ENCODE data around the gene FLNC. TPM values are rescaled to one million over a fixed set of nuclear protein-coding genes. Genes with fewer than 3 reads are reported as not detected.

Gene FLNC
- polyA plus RNA-seq, 2 of the 4 experiments (the other 2 are of a cell fraction) = 0.43 to 3.4 TPM

- H3K4me3 ChIP-seq = no peak overlapping the region
- no peak overlapping the region for H3K4me2 ChIP-seq
- TF ChIP-seq JUN (IDR thresholded peaks at IDR 0.05) (no peak), SMC3 (IDR thresholded peaks at IDR 0.05) (no peak), CBX8 (IDR thresholded peaks at IDR 0.05) (no peak), EHMT2 (IDR thresholded peaks at IDR 0.05; ENCODE audit: low read depth) (no peak), ESRRA (IDR thresholded peaks at IDR 0.05; ENCODE audit: borderline replicate concordance, low read length) (no peak), HEYL (CRISPR knock-in tag; IDR thresholded peaks at IDR 0.05) (no peak), EP300 (IDR thresholded peaks at IDR 0.05) (no peak), ZSCAN20 (CRISPR knock-in tag; IDR thresholded peaks at IDR 0.05) (no peak), CHD4 (IDR thresholded peaks at IDR 0.05; ENCODE audit: borderline replicate concordance) (no peak), JUNB (IDR thresholded peaks at IDR 0.05) (no peak), MAFK (IDR thresholded peaks at IDR 0.05; ENCODE audit: partially characterized antibody) (no peak), HES2 (IDR thresholded peaks at IDR 0.05) (no peak), E2F6 (IDR thresholded peaks at IDR 0.05; ENCODE audit: borderline replicate concordance, low read depth) (no peak), MAZ (IDR thresholded peaks at IDR 0.05; ENCODE audit: borderline replicate concordance, low read depth, low read length) (no peak), FOSL2 (IDR thresholded peaks at IDR 0.05) (no peak), FOSL2 (CRISPR knock-in tag; IDR thresholded peaks at IDR 0.05) (no peak), CEBPB (IDR thresholded peaks at IDR 0.05) (no peak), RARB (CRISPR knock-in tag; IDR thresholded peaks at IDR 0.05) (no peak)
- TF ChIP-seq, protein P1, sequence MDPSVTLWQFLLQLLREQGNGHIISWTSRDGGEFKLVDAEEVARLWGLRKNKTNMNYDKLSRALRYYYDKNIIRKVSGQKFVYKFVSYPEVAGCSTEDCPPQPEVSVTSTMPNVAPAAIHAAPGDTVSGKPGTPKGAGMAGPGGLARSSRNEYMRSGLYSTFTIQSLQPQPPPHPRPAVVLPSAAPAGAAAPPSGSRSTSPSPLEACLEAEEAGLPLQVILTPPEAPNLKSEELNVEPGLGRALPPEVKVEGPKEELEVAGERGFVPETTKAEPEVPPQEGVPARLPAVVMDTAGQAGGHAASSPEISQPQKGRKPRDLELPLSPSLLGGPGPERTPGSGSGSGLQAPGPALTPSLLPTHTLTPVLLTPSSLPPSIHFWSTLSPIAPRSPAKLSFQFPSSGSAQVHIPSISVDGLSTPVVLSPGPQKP (IDR thresholded peaks at IDR 0.05; ENCODE audit: low read depth, low read length) = no peak
- TF ChIP-seq, protein P2, sequence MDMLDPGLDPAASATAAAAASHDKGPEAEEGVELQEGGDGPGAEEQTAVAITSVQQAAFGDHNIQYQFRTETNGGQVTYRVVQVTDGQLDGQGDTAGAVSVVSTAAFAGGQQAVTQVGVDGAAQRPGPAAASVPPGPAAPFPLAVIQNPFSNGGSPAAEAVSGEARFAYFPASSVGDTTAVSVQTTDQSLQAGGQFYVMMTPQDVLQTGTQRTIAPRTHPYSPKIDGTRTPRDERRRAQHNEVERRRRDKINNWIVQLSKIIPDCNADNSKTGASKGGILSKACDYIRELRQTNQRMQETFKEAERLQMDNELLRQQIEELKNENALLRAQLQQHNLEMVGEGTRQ (IDR thresholded peaks at IDR 0.05) = no peak
- TF ChIP-seq, protein P3, sequence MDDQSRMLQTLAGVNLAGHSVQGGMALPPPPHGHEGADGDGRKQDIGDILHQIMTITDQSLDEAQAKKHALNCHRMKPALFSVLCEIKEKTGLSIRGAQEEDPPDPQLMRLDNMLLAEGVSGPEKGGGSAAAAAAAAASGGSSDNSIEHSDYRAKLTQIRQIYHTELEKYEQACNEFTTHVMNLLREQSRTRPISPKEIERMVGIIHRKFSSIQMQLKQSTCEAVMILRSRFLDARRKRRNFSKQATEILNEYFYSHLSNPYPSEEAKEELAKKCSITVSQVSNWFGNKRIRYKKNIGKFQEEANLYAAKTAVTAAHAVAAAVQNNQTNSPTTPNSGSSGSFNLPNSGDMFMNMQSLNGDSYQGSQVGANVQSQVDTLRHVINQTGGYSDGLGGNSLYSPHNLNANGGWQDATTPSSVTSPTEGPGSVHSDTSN (IDR thresholded peaks at IDR 0.05) = no peak
- no peak overlapping the region for H3K27ac ChIP-seq
- POLR2A ChIA-PET = no interaction called here
- no peaks in the 10 kb centered on the region for H3K9me3 ChIP-seq
- ATAC-seq (no peak), DNase-seq (ENCODE audit: low read depth in 1 of 2, low spot score in 1 of 2) (no peak), FAIRE-seq (no peak)
- H3K4me1 ChIP-seq = no peaks in the 10 kb centered on the region
- CTCF ChIA-PET = interaction anchor here (1.0 to 9.4 kb wide), 12 partner anchors 14 to 534 kb away, joined by 3 to 225 read pairs (median 4); partner anchors contain the start of gene ATP6V1F
- 73% methylated on average over 9 of the region's 10 CpGs for WGBS (ENCODE audit: missing lambda C conversion rate)
Measured at GRCh38 chr7:128881458-128882125, 51.4 kb downstream of the FLNC start.

GRCh38 chr7:128882134-128882533, 51.9 kb downstream of the FLNC start:
- DNase-seq (ENCODE audit: low read depth in 1 of 2, low spot score in 1 of 2) (no peak), FAIRE-seq (no peak), ATAC-seq (no peak)
- Histone ChIP-seq H3K9me3 (no peaks in the 10 kb centered on the region), H3K4me2 (no peak overlapping the region), H3K4me3 (no peak overlapping the region), H3K4me1 (no peaks in the 10 kb centered on the region), H3K27ac (no peak overlapping the region)
- POLR2A ChIA-PET = no interaction called here
- CTCF ChIA-PET = interaction anchor here (1.1 to 9.4 kb wide), 7 partner anchors 14 to 464 kb away, joined by 3 to 225 read pairs (median 23); partner anchors contain the start of gene ATP6V1F
- TF ChIP-seq ESRRA (IDR thresholded peaks at IDR 0.05; ENCODE audit: borderline replicate concordance, low read length) = no peak
- TF ChIP-seq NR3C1 (IDR thresholded peaks at IDR 0.05) = no peak
- no peak for TF ChIP-seq CBX2 (IDR thresholded peaks at IDR 0.05; ENCODE audit: borderline replicate concordance, low read depth)
- no peak for TF ChIP-seq TP53 (CRISPR knock-in tag; IDR thresholded peaks at IDR 0.05)
- WGBS (ENCODE audit: missing lambda C conversion rate) = 58% methylated on average over 8 of the region's 8 CpGs
